ENCODE results near the gene RTN4R. TPM values are rescaled to one million over a fixed set of nuclear protein-coding genes. Genes with fewer than 3 reads are reported as not detected.

RTN4R gene
- polyA plus RNA-seq, 1 experiment, result 0.16 TPM

DNA sequence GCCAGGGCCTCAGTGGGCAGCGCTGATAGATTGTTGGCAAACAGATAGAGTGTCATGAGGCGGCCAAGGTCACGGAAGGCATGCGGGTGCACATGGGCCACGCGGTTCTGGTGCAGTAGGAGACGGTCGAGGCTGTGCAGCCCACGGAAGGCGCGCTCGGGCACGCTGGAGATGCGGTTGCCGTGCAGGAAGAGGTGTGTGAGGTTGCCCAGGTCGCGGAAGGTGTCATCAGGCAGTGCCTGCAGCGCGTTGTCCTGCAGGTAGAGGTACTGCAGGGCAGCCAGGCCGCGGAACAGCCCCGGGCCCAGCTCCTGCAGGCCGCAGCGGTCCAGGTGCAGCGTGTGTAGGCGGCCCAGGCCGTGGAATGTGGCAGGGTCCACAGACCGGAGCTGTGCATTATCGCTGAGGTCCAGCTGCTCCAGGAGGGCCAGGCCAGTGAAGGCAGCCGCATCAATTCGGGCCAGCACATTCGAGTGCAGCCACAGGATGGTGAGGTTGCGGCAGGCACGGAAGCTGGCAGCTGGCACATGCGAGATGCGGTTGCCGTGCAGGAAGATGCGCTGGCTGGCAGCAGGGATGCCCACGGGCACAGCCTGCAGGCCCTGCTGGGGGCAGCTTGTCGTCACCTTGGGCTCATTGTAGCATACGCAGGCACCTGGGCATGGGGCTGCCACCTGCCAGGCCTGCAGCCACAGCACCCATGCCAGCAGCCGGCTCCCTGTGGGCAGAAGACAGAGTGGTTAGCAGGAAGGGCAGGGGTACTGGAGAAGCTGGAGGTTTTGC, 25.5 kb downstream of the RTN4R start:
- ChIA-PET CTCF (no interaction called here), POLR2A (no interaction called here)
- Histone ChIP-seq H3K4me3 (ENCODE audit: low read depth, low read length) (no peak overlapping the region), H3K27me3 (ENCODE audit: control insufficient read depth, insufficient read depth, low read length) (no peaks in the 10 kb centered on the region), H3K9me3 (ENCODE audit: control insufficient read depth, insufficient read depth, low read length) (no peaks in the 10 kb centered on the region; the same call in 1 of the 2 replicates), H3K27ac (ENCODE audit: low read depth, low read length) (no peak overlapping the region)
- TF ChIP-seq, protein P1, sequence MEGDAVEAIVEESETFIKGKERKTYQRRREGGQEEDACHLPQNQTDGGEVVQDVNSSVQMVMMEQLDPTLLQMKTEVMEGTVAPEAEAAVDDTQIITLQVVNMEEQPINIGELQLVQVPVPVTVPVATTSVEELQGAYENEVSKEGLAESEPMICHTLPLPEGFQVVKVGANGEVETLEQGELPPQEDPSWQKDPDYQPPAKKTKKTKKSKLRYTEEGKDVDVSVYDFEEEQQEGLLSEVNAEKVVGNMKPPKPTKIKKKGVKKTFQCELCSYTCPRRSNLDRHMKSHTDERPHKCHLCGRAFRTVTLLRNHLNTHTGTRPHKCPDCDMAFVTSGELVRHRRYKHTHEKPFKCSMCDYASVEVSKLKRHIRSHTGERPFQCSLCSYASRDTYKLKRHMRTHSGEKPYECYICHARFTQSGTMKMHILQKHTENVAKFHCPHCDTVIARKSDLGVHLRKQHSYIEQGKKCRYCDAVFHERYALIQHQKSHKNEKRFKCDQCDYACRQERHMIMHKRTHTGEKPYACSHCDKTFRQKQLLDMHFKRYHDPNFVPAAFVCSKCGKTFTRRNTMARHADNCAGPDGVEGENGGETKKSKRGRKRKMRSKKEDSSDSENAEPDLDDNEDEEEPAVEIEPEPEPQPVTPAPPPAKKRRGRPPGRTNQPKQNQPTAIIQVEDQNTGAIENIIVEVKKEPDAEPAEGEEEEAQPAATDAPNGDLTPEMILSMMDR (IDR thresholded peaks at IDR 0.05; ENCODE audit: low read depth, low read length), result no peak
- DNase-seq (ENCODE audit: low read depth, low spot score), result no peak

DNA sequence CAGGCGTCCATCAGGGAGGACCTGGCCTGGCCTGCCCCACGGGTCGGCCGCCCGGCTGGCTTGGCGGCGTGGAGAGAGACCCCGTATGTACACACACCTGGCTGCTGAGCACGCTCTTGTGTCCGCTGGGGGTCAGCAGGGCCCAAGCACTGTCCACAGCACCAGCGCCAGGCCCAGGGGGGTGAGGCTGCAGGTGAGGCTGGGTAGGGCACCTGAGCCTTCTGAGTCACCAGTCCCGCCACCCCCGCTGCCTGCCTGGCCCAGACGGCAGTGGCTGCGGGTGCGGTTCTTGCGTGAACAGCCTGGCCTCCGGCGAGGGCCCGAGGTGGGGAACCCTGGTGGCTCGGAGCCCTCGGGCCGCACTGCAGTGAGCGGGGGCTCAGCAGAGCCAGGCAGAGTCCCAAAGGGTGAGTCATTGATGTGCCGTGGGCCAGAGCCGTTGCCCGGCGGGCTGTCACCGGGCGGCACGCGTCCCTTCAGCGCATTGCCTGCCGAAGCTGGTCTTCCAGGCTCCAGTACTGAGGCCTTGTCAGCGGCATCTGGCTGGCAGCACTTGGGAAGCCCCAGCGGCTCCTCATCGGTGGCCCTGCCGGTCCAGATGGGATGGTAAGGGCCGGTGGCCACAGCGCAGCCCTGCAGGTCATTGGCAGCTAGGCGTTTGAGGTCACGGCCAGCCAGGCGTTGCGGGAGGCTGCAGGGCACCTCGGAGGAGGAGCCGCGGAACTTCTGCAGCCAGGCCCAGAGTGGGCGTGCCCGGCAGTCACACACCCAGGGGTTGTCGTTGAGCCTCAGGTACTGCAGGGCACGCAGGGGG, 26.3 kb downstream of the RTN4R start:
- Histone ChIP-seq H3K27me3 (ENCODE audit: control insufficient read depth, insufficient read depth, low read length) (peaks cover 2% of the 10 kb centered on the region), H3K27ac (ENCODE audit: low read depth, low read length) (no peak overlapping the region), H3K4me3 (ENCODE audit: low read depth, low read length) (no peak overlapping the region), H3K9me3 (ENCODE audit: control insufficient read depth, insufficient read depth, low read length) (no peaks in the 10 kb centered on the region; the same call in 1 of the 2 replicates)
- TF ChIP-seq, protein P1 (IDR thresholded peaks at IDR 0.05; ENCODE audit: low read depth, low read length), result no peak
- DNase-seq (ENCODE audit: low read depth, low spot score), result no peak
- ChIA-PET POLR2A (no interaction called here), CTCF (no interaction called here)

DNA sequence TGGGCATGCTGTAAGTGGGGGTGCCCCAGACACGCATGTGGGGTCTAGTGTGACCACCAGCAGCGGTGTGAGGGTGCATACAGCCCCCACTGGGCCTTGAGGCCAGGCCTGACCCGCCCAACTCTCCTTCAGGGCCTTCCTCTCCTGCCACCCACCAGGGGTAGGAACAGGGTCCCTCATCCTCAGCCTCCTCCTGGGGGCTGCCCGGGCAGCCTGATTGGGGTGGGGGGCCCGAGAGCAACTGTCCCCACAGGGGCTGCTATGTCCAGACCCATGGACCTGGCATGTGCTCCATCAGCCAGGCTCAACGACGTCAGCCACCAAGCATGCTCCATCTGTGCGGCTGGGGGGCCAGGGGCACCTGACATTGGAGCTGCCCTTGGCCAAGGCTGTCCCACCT, 27.2 kb downstream of the RTN4R start:
- ChIA-PET CTCF (no interaction called here), POLR2A (no interaction called here)
- no peak for DNase-seq (ENCODE audit: low read depth, low spot score)
- Histone ChIP-seq H3K27me3 (ENCODE audit: control insufficient read depth, insufficient read depth, low read length) (peaks cover 4% of the 10 kb centered on the region), H3K27ac (ENCODE audit: low read depth, low read length) (no peak overlapping the region), H3K4me3 (ENCODE audit: low read depth, low read length) (no peak overlapping the region), H3K9me3 (ENCODE audit: control insufficient read depth, insufficient read depth, low read length) (no peaks in the 10 kb centered on the region; the same call in 1 of the 2 replicates)
- TF ChIP-seq, protein P1 (IDR thresholded peaks at IDR 0.05; ENCODE audit: low read depth, low read length), result no peak

DNA sequence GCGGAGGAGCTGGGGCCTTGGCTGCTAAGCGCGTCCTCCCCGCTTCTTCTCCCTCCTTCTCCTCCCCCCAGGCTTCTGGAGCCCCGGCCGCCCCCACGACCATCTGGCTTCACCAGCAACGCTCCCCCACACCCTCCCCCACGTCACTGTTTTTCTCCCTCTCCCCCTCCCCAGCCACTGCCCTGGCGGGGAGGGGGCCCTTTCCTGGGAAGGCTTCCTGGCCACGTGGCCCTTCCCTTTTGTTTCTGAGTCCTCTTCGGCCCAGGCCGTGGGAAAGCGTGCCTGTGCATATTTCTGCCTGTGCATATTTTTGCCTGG, 27.7 kb downstream of the RTN4R start:
- POLR2A ChIA-PET, result no interaction called here
- CTCF ChIA-PET, result no interaction called here
- DNase-seq (ENCODE audit: low read depth, low spot score), result no peak

More for the DNA sequence above, 27.7 kb downstream of the RTN4R start:
- Histone ChIP-seq H3K9me3 (ENCODE audit: control insufficient read depth, insufficient read depth, low read length) (no peaks in the 10 kb centered on the region; the same call in 1 of the 2 replicates), H3K27me3 (ENCODE audit: control insufficient read depth, insufficient read depth, low read length) (peaks cover 5% of the 10 kb centered on the region), H3K4me3 (ENCODE audit: low read depth, low read length) (no peak overlapping the region), H3K27ac (ENCODE audit: low read depth, low read length) (no peak overlapping the region)
- TF ChIP-seq, protein P1 (IDR thresholded peaks at IDR 0.05; ENCODE audit: low read depth, low read length), result no peak

Measured in AG04450 (cell line).